ENCODE results near the gene CLVS2.

DNA sequence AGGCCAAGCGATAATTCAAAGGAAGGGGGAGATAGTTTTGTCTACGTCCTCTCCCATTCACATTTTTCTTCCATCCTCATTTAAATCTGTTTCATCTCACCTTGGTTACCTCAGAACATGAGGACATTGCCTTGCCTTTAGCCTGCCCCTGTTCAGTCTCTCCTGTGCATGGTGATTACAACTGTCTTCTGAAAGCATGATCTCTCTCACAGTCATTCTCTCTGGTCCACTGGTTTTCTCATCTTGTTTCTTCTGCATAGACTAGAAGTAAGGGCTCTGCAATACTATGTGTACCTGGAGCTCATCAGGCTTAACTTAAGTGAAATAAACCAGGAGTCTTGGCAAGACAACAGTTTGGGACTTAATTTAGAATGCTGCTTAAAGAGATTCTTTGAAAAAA, 31.4 kb downstream of the CLVS2 start:
- TF ChIP-seq, protein P1, sequence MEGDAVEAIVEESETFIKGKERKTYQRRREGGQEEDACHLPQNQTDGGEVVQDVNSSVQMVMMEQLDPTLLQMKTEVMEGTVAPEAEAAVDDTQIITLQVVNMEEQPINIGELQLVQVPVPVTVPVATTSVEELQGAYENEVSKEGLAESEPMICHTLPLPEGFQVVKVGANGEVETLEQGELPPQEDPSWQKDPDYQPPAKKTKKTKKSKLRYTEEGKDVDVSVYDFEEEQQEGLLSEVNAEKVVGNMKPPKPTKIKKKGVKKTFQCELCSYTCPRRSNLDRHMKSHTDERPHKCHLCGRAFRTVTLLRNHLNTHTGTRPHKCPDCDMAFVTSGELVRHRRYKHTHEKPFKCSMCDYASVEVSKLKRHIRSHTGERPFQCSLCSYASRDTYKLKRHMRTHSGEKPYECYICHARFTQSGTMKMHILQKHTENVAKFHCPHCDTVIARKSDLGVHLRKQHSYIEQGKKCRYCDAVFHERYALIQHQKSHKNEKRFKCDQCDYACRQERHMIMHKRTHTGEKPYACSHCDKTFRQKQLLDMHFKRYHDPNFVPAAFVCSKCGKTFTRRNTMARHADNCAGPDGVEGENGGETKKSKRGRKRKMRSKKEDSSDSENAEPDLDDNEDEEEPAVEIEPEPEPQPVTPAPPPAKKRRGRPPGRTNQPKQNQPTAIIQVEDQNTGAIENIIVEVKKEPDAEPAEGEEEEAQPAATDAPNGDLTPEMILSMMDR (IDR thresholded peaks at IDR 0.05), result no peak
- TF ChIP-seq POLR2A (IDR thresholded peaks at IDR 0.05; ENCODE audit: low read length) (no peak), POLR2AphosphoS2 (conservative IDR thresholded peaks at IDR 0.05; ENCODE audit: low read length) (no peak), TP53 (CRISPR knock-in tag; IDR thresholded peaks at IDR 0.05) (no peak), RAD21 (conservative IDR thresholded peaks at IDR 0.05 in 1 of 2, IDR thresholded peaks at IDR 0.05 in 1 of 2) (no peak), NPAS2 (CRISPR knock-in tag; IDR thresholded peaks at IDR 0.05; ENCODE audit: borderline replicate concordance) (no peak), MYC (IDR thresholded peaks at IDR 0.05; ENCODE audit: borderline replicate concordance, low read length) (no peak)
- TF ChIP-seq, protein P2, sequence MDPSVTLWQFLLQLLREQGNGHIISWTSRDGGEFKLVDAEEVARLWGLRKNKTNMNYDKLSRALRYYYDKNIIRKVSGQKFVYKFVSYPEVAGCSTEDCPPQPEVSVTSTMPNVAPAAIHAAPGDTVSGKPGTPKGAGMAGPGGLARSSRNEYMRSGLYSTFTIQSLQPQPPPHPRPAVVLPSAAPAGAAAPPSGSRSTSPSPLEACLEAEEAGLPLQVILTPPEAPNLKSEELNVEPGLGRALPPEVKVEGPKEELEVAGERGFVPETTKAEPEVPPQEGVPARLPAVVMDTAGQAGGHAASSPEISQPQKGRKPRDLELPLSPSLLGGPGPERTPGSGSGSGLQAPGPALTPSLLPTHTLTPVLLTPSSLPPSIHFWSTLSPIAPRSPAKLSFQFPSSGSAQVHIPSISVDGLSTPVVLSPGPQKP (IDR thresholded peaks at IDR 0.05; ENCODE audit: low read depth, low read length), result no peak

Data from A549 (cell line).